ENCODE measurements around the gene UGT1A5.

- TF ChIP-seq POLR2AphosphoS5 (IDR thresholded peaks at IDR 0.05; ENCODE audit: borderline replicate concordance, low read depth, low read length), result no peak
- no peak for TF ChIP-seq EZH2 (IDR thresholded peaks at IDR 0.05)
- TF ChIP-seq FOXP2 (optimal IDR thresholded peaks at IDR 0.05; ENCODE audit: control extremely low read depth, extremely low read length, insufficient read depth), result no peak
These were observed 18.7 kb upstream of the UGT1A5 start for GRCh38 chr2:233693963-233694362.

Measured in SK-N-MC (cell line).